Limb (tissue), 2 donors: ENCODE data around the gene IKBKG.
"Not testable (repeated sequence)": the region's sequence is repeated elsewhere in the genome, so short reads cannot be mapped to it uniquely, and the experiment has no call there.

Source experiments
- DNase-seq, 2 donors: peaks; one replicate each; pipeline ENCODE4 v3.0.0-alpha.2; 2016; ENCODE audit errors: extremely low spot score in 2 of 2

Gene IKBKG, protein sequence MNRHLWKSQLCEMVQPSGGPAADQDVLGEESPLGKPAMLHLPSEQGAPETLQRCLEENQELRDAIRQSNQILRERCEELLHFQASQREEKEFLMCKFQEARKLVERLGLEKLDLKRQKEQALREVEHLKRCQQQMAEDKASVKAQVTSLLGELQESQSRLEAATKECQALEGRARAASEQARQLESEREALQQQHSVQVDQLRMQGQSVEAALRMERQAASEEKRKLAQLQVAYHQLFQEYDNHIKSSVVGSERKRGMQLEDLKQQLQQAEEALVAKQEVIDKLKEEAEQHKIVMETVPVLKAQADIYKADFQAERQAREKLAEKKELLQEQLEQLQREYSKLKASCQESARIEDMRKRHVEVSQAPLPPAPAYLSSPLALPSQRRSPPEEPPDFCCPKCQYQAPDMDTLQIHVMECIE

DNA sequence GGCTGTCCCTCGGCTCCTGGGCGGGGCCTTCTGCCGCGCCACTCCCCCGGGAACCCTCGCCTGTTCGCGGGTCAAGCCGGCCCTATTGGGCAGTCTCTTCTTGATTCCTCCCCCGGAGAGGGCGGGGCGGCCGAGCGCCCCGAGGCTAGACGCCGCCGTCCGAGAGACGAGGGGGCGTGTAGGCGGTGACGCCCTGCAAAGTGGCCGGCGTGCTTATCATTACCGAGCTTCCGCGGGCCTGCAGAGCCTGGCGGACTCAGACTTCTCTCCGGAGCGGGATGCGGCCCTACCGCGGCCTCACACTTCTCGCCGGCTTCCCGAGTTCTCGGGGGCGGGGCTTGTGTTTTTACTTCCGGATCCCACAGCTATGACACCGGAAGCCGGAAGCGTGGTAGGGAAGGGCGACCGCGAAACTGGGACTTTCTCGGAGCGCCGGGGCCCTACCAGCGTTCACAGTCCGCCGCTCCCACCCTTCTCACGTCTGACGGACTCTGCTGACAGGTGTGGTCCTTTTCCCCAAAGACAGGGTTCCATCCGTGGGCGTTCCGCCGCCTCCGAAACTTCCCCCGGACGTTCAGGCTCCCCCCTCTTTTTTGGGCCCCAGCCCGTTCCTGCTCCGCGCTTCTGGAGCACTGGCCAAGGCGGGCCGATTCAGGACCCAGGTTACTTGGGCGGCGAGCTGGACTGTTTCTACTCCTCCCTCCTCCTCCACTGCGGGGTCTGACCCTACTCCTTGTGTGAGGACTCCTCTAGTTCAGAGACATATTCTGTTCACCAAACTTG lies at the start of gene IKBKG:
TSS of gene IKBKG (plus strand) at position 376 of the 783 bp plus-strand sequence. CDS start 4,383 bp downstream, outside the sequence.
- DNase-seq, result peak; percentile 86 to 93

DNA sequence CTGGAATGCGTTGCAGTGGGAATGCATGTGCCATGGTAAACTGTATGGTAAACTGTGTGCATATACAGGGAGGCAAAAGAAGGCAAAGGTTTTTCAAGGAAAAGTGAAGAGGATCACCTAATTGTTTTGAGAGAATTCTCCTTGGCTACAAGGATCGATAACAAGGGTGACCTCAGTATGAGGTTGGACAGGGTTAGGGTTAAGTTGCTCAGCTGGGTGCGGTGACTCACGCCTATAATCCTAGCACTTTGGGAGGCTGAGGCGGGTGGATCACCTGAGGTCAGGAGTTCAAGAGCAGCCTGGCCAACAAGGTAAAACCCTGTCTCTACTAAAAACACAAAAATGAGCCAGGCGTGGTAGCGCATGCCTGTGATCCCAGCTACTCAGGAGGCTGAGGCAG lies 46.0 kb upstream of the IKBKG start:
- DNase-seq, result not testable (repeated sequence)

DNA sequence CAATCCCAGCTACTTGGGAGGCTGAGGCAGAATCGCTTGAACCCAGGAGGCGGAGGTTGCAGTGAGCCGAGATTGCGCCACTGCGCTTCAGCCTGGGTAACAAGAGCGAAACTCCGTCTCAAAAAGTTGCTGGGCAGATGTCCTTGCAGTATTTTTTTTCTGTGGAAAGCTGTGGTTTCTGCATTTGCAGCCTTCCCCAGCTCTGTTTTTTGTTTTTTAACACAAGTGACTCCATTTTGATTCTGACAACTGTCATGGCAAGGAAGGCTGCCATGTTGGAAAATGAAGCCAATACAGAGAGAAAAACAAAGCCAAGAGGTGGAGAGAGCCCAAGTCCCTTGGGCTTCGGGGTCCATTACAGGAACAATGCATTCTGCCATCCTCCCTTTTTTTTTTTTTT lies 45.3 kb upstream of the IKBKG start:
- no peak for DNase-seq

DNA sequence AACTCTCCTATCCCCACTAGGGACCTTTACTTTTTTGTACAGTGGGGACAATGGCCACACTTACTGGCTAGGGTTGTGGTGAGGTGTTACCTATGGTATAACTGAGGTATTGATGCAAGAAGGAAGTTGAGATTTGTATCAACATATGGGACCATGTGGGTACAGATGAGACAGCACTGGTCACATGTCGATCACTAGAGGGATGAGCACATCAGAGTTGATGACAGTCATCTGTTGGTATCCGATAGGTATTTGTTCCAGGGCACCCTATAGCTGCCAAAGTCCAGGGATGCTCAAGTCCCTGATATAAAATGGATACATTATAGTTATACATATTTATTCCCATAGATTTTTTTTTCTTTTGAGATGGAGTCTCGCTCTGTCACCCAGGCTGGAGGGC lies 44.4 kb upstream of the IKBKG start:
- DNase-seq, result no peak

DNA sequence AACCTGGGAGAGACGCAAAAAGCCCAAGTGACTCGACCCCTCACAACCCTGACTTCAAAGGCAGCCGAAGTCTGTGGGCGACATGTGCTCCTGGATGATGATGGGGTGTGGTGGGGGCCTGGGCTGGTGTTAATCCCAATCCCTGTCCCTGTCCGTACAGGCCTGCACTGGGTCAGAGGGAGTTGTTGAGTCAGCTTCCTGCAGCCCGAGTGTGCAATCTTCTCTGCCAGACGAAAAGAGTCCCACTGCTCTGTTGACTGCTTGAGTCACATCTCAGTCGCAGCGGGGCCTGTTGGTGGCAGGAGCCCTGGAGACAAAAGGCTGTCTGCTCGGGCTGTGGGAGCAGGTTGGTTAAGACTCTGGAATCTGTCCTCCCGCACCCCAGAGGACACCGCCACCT lies 41.7 kb upstream of the IKBKG start:
- DNase-seq, result no peak

DNA sequence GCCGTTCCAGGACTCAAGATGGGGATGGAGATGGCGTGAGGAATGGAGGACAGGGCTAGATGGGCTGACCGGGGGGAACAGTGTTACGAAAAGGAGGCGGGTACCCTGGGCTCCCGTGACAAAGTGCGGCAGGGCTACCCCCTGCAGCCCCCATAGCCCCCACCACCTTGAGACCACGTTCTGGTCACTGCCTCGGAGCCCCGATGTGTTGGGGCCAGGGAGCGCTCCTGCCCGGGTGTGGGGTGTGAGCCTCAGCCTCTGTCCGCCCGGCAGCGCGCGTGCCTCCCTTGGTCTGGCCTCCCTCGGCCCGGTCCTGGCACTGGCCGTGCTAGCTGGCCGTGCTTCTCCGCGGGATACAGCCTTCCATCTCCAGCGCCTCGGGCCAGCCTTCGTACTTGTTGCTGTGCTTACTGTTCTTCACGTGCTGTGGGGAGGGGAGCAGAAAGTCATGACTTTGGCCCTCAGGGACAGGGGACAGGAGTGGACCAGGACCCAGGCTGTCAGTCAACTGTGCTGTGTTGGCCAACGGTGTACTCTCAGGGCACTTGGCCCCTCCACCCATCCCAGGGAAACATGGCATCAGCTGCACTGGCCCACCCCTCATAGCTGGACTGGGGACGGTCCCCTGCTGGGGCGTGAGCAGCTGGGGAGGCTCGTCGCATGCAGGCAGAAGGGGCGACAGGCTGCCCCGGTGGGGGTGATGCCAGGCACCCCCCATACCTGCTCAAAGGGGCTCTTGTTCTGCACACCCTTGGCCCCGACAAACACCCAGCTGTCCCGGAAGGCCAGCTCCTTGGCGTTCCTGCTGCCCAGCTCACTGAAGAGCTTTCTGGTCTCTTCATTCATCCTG lies 40.7 kb upstream of the IKBKG start:
- no peak for DNase-seq

DNA sequence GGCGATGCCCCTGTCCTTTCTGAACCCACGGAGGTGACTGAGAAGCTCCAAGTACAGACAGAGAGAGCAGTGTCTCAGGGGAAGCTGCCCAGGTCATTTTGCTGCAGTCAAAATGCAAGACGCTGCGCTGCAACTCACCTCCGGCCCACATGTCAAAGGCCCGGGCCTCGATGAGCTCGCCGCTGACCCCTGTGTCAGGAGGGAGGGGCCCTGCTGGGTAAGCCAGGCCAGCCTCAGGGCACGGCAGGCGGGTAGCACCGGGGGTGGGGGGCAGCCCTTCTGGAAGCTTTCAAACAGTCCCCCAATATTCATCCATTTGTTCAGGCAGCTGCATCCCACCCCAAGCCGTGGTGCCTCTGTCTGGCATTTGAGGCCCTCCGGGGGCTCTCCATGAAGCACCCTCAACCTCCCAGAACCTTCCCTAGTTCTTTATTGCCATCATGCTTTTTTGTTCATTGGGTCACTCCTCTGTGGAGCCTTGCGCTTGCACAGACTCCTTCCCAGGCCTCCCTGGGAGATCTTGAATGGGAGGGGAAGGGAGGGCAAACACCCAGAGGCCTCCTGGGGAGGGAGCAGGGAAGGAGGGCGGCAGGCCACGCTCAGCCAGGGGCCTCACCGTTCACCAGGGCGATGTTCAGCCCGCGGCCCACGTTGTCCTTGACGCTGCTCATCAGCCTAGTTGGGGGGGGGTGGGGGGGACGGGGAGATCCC lies 39.6 kb upstream of the IKBKG start:
- DNase-seq, result no peak

DNA sequence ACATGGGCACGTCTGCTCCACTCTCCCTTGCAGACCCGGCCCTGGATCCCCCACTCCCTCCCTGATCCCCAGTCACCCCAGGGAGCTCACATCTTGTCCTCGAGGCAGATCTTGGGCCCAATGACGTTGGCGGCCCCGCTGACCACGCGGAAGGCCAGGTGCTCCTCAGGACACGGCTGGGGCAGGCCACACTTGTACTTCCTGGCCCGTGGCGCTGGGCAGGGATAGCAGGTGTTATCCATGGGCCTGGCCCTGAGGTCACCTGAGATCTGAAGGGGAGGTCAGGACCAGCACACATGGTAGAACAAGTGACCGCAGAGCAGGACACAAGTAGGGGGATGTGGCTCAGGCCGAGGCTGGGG lies 39.1 kb upstream of the IKBKG start:
- no peak for DNase-seq

DNA sequence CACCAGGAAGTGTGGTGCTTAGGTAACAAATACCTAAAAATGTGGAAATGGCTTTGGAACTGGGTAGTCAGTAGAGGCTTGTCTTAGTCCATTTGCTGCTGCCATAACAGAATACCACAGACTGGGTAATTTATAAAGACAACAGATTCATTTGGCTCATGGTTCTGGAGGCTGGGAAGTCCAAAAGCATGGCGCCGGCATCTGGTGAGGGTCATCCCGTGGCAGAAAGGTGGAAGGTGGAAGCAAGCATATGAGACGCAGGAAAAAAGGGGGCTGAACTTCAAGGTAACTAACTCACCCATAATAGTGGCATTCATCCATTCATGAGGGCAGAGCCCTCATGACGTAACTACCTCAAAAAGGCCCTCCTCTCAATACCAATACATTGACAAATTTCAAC lies 38.0 kb upstream of the IKBKG start:
- no peak for DNase-seq

DNA sequence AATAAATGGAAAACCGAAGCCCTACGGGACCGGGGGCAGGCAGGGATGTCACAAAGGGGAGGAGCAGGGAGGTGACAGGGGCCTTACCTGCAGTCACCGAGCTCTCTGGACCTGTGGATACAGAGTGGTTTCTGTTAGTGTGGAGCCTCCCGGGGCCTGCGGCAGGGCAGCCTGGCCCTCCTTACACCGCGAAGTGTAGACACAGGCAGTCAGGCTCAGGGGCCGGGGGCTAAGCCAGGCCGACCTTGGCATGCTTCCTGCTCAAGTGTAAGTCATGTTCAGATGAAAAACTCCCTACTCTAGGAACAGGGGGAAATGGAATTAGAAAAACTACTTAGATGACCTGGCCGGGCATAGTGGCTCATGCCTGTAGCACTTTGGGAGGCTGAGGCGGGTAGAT lies 35.7 kb upstream of the IKBKG start:
- DNase-seq, result no peak

DNA sequence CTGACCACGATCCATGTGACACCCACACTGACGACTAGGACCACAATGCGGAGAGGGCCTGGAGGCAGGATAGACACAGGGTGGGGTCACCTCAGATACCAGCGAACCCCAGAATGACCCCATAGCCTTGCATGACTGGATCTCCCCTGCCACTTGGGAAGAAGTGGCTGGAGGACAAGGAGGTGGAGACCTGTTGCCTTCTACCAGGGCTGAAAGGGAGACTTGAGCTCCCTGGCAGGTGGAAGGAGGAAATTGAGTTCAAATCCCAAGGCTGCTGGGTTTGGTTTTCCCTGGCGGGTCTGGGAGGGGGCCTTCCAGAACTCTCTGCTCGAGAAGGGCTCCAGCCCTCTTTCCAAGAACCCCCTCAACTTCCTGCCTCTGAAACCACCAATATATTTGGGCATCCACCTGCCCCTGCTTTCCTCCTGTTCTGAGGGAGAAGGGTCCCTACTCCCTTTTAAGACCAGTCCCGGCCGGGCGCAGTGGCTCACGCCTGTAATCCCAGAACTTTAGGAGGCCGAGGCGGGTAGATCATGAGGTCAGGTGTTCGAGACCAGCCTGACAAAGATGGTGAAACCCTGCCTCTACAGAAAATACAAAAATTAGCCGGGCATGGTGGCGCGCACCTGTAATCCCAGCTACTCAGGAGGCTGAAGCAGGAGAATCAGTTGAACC lies 34.4 kb upstream of the IKBKG start:
- DNase-seq, result no peak

DNA sequence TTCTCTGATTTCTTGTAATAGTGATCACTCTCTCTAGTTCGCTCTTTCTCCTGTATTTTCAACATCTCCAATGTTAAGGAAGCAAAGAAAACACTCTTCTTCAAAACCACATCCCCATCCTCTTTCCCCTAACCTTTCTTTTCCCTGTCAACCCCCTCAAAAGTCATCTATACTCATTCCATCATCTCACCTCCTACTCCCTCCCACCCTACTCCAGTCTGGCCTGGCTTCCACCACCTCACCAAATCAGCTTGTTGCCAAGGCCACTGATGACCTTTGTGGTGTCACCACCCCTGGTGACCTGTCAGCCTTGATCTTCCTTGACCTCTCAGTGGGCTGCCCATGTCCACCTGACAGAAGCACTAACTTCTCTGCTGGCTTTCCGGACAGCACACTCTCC lies 33.7 kb upstream of the IKBKG start:
- DNase-seq, result no peak

DNA sequence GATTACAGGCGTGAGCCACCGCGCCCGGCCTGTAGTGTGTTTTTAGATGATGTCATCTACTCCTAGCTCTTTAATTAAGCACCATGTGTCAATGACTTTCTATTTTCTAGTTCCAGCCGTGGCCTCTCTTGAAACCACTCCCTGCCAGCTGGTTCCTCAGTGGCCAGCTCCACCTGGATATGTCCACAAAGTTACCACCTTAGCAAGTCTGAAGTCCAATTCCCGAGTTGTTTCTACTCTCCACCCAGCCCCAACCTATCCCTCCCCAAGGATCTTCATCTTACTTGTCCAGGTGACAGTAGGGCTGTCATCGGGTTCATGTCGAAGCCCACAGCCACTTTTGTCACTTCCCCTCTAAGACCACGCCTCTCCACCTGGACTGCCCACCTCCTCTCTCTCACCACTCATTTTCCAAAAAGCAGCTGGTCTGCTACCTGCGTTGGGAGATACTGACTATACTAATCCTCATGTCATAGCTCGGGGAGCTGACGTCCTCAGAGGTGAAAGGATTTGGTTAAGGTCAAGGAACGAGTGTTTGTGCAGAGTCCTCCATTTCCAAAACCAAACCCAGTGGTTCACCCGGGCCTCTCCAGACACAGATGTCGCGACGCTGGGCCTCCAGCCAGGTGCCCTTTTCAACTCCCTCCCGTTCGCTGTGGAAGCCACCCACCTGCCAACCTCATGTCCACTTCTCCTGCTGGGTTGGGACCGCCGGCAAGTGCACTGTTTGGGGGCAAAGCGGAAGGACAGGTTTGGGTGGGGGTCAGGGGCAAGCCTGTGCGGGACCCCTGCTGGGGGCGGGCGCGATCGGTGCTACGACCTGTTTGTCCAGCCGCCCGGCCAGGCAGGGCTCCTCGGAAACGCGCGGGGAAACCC lies 32.1 kb upstream of the IKBKG start:
- no peak for DNase-seq

DNA sequence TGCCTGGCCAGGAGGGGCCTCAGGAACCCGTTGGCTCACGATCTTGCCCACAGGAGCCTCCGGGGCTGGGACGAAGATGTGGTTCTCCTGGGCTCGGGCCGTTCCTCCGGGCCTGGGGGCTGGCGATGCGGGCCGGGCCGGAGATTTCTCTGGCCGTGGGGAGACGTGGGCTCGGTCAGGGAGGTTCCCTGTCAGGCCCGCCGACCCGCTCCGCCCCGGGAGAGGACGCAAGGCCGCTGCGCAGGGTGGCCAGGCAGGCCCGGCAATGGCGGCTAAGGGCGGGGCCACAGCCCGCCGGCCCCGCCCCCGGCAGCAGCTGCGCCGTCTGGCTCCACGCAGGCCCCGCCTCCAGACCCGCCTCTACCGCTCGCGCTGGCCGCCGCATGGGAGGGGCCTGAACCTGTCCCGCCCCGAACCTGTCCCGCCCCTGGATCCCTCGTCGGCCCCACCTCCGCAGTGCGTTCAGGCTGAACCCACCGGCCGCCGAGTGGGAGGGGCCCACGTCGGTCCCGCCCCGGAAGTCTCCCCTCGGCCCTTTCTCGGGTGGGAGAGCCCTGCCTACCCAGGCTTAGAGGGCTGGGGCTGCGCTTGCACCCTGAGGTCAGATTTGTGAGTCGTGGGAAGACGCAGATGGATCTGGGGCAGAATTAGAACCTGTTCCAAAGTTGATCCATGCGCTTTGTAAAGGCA lies 31.3 kb upstream of the IKBKG start, which contains the start of gene FAM3A:
TSS of gene FAM3A (minus strand) at position 267 of the 690 bp plus-strand sequence. CDS start 460 bp downstream, outside the sequence.
- peak; percentile 89 to 96 for DNase-seq

DNA sequence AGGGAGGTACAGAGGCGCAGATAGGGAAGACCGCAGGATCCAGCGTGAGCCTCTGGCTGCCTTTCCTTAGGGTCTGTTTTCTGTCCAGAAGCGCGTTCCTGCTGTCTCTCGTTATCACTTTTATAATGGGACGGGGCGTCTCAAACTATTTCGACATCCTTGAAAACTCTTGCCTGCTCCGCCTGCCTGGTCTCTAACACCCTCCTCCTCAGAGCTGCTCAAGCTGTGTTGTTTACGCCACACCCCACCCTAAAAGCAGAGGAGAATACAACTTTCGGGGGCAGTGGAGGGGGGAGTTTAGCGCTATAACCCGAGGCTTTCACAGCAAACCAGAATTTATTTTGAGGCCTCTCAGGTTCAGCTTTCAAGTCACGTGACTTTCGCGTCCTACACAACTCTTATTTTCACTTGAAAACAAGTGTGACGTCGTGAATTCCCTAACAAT lies 30.7 kb upstream of the IKBKG start:
- DNase-seq, result peak; percentile 51 to 56

DNA sequence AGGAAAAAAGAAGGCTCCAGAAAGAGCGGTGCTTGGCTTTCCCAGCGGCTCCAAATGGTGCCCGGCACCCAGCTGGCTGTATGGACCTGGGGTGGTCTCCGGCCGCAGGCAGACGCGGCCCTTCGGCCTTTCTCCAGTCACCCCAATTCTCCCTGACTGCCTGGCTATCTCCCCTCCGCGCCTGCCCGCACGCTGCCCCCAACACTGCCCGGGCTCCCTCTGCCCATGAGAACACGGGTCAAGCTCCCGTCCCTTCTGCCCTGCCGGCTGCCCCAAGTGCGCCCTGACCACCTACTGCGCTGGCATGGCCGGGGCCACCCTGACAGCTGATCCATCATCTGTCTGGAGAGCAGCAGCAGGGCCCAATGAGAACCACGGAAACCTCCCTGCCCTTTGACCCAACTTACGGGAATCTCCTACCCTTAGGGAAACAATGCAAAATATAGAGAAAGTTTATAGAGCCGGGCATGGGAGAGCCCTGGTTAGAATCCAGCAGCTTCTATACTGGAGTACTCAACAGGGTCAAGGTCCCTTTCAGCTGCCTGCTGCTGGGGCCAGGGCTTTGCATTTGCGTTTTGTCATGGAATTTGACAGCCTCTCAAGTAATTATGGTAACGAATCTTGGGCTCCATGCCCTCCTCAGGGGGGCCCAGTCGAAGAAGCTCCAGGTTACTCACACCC lies 30.2 kb upstream of the IKBKG start:
- no peak for DNase-seq

DNA sequence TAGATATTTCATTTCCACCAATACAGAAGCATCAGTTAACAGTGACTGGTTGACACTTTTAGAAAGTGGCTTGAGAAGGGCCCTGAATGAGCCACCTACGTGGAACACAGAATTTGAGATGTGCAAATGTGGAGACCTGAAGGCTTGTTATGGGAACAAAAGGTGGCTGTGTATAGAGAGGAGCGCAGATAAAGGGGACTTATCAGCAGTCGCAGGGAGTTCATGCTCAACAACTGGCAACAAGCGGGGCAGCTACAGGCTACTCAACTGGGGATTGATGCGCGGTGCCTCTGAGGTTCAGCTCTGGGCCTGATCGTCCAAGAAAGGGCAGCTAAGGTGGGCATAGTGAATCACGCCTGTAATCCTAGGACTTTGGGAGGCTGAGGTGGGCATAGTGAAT lies 28.0 kb upstream of the IKBKG start:
- DNase-seq, result no peak
